Lower leg skin (tissue), 3 donors: ENCODE results near the gene MAGI3.

Experiments used
- CTCF ChIP-seq, 3 donors: fragments of 450-650 bp; IDR thresholded peaks; one replicate each; pipeline ENCODE4 v1.5.1; 2016; ENCODE audit warnings: antibody characterized with exemption in 3 of 3, mild to moderate bottlenecking in 3 of 3, moderate library complexity in 2 of 3
- POLR2A ChIP-seq, 2 donors: fragments of 450-650 bp; IDR thresholded peaks; one replicate each; pipeline ENCODE4 v1.6.1; 2016 to 2017; ENCODE audit warnings: antibody characterized with exemption in 2 of 2, mild to moderate bottlenecking in 1 of 2, moderate library complexity in 1 of 2

GRCh38 chr1:113519556-113519955, 129.2 kb downstream of the MAGI3 start:
- TF ChIP-seq CTCF (IDR thresholded peaks at IDR 0.05) (no peak), POLR2A (IDR thresholded peaks at IDR 0.05) (no peak)
